NOMO-1 treated with DMSO at 0.1 percent for 48 hours (cell line): ENCODE results near the gene FARS2.

ENCODE experiments used
- DNase-seq: peaks from one replicate; lab custom pipeline; 2025; ENCODE audit not compliant: unreplicated experiment; lab: John Stamatoyannopoulos, UW

Gene FARS2

DNA sequence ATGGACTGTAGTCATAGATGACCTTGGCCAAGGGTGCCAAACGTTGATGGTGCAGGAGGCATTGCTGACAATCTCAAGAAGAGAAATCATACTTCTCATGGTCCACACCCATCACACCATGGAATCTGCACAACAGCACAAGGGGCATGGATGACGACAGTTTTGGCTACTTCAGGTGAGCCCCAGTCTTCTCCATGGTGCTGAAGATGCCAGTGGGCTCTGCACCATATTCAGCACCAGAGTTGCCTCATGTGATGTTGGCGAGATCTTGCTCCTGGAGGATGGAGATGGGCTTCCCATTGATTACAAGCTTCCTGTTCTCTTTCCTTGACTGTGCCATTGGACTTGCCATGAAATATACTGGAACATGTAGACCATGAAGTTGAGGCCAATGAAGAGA is 556.6 kb downstream of the FARS2 start:
- no peak for DNase-seq

DNA sequence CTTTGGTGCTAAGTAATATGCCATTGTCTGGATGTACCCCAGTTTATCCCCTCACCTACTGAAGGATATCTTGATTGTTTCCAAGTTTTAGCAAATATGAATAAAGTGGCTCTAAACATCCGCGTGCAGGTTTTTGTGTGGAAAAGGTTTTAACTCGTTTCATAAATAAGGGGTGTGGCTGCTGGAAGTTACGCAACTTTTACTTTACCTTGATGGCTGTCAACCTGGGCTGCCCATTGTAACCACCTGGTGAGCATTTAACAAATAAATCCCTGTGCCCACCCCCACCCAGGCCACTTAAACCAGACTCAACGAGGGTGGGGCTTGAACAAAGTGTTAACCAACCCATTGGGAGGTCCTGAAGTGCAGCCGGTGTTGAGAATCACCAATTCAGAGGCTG is 557.6 kb downstream of the FARS2 start:
- no peak for DNase-seq
